Measurements from ENCODE around the gene NIM1K. TPM values are rescaled to one million over a fixed set of nuclear protein-coding genes. Genes with fewer than 3 reads are reported as not detected.
"Not testable (repeated sequence)": the region's sequence is repeated elsewhere in the genome, so short reads cannot be mapped to it uniquely, and the experiment has no call there.

Gene NIM1K
- total RNA-seq, 6 experiments from 2014 or later: 0.14 to 0.85 (median 0.38) TPM

GRCh38 chr5:43156388-43156787, 35.6 kb upstream of the NIM1K start:
- no peak for DNase-seq
- no peak overlapping the region for H3K27ac Mint-ChIP-seq
- H3K4me3 Mint-ChIP-seq: no peak overlapping the region
- H3K36me3 Mint-ChIP-seq (ENCODE audit: low read depth): peaks cover 18% of the 10 kb centered on the region
- H3K27me3 Mint-ChIP-seq (ENCODE audit: insufficient read depth): peaks cover 2% of the 10 kb centered on the region
- no peak for TF ChIP-seq CTCF (IDR thresholded peaks at IDR 0.05)
- no peaks in the 10 kb centered on the region for H3K9me3 Mint-ChIP-seq
- H3K4me1 Mint-ChIP-seq (ENCODE audit: low read depth): peaks cover 14% of the 10 kb centered on the region

- Mint-ChIP-seq H3K27ac (no peak overlapping the region), H3K27me3 (ENCODE audit: insufficient read depth) (peaks cover 2% of the 10 kb centered on the region), H3K9me3 (no peaks in the 10 kb centered on the region), H3K4me3 (no peak overlapping the region), H3K4me1 (ENCODE audit: low read depth) (peaks cover 13% of the 10 kb centered on the region), H3K36me3 (ENCODE audit: low read depth) (peaks cover 21% of the 10 kb centered on the region)
- DNase-seq: no peak
- TF ChIP-seq CTCF (IDR thresholded peaks at IDR 0.05): no peak
Observed at GRCh38 chr5:43157068-43157467, 35.0 kb upstream of the NIM1K start.

GRCh38 chr5:43161244-43161643, 30.8 kb upstream of the NIM1K start:
- H3K9me3 Mint-ChIP-seq: no peaks in the 10 kb centered on the region

GRCh38 chr5:43164801-43165200, 27.2 kb upstream of the NIM1K start:
- not testable (repeated sequence) for H3K4me3 Mint-ChIP-seq; H3K27ac Mint-ChIP-seq; DNase-seq; H3K4me1 Mint-ChIP-seq (ENCODE audit: low read depth); H3K9me3 Mint-ChIP-seq; H3K27me3 Mint-ChIP-seq (ENCODE audit: insufficient read depth)
- peaks cover 31% of the 10 kb centered on the region for H3K36me3 Mint-ChIP-seq (ENCODE audit: low read depth)

More at GRCh38 chr5:43161244-43161643, 30.8 kb upstream of the NIM1K start:
- Mint-ChIP-seq H3K36me3 (ENCODE audit: low read depth) (peaks cover 22% of the 10 kb centered on the region), H3K27me3 (ENCODE audit: insufficient read depth) (no peaks in the 10 kb centered on the region; the same call in 1 of the 2 replicates), H3K4me3 (no peak overlapping the region), H3K27ac (no peak overlapping the region), H3K4me1 (ENCODE audit: low read depth) (no peaks in the 10 kb centered on the region)
- DNase-seq: no peak
- TF ChIP-seq CTCF (IDR thresholded peaks at IDR 0.05): no peak

GRCh38 chr5:43165323-43165722, 26.7 kb upstream of the NIM1K start:
- no peak for DNase-seq
- Mint-ChIP-seq H3K4me3 (no peak overlapping the region), H3K27me3 (ENCODE audit: insufficient read depth) (no peaks in the 10 kb centered on the region)

GRCh38 chr5:43168175-43168574, 23.9 kb upstream of the NIM1K start:
- H3K27me3 Mint-ChIP-seq (ENCODE audit: insufficient read depth): no peaks in the 10 kb centered on the region
- H3K27ac Mint-ChIP-seq: no peak overlapping the region
- H3K36me3 Mint-ChIP-seq (ENCODE audit: low read depth): peaks cover 36% of the 10 kb centered on the region
- H3K9me3 Mint-ChIP-seq: no peaks in the 10 kb centered on the region
- TF ChIP-seq CTCF (IDR thresholded peaks at IDR 0.05): no peak
- H3K4me1 Mint-ChIP-seq (ENCODE audit: low read depth): peaks cover 12% of the 10 kb centered on the region
- no peak for DNase-seq
- no peak overlapping the region for H3K4me3 Mint-ChIP-seq

More at GRCh38 chr5:43165323-43165722, 26.7 kb upstream of the NIM1K start:
- Mint-ChIP-seq H3K36me3 (ENCODE audit: low read depth) (peaks cover 34% of the 10 kb centered on the region), H3K4me1 (ENCODE audit: low read depth) (no peaks in the 10 kb centered on the region), H3K9me3 (no peaks in the 10 kb centered on the region), H3K27ac (no peak overlapping the region)
- no peak for TF ChIP-seq CTCF (IDR thresholded peaks at IDR 0.05)
